Ovary (tissue), 9 donors: Measurements from ENCODE around the gene AQP2. TPM values are rescaled to one million over a fixed set of nuclear protein-coding genes. Genes with fewer than 3 reads are reported as not detected.

ENCODE experiments used
- DNase-seq, 5 donors: peaks; one replicate each; pipeline ENCODE4 v3.0.0-alpha.2; 2019 to 2020
- H3K27ac ChIP-seq, 2 donors: fragments of 200-600 bp; one replicate each; pipeline versions ENCODE4 v1.5.1 to v1.8.0; 2019 to 2022
- H3K27me3 ChIP-seq: fragments of 200-600 bp; one replicate; pipeline ENCODE4 v1.8.0; 2022
- H3K36me3 ChIP-seq: fragments of 200-600 bp; sonication (generic); one replicate; pipeline ENCODE4 v1.5.1; 2019
- H3K4me1 ChIP-seq: one replicate; pipeline ENCODE4 v1.8.1; 2013; ENCODE audit warnings: mild to moderate bottlenecking, moderate library complexity; ENCODE audit not compliant: insufficient read depth
- H3K4me3 ChIP-seq: fragments of 200-600 bp; sonication (generic); one replicate; pipeline ENCODE4 v1.5.1; 2017
- H3K9me3 ChIP-seq, 2 donors: fragments of 200-600 bp in 1 of 2; sonication (generic) in 1 of 2; one replicate each; pipeline versions ENCODE4 v1.5.1 to v1.8.1; 2013 to 2019; ENCODE audit warnings: mild to moderate bottlenecking in 1 of 2, moderate library complexity in 1 of 2
- CTCF ChIP-seq, 3 donors: fragments of 450-650 bp in 2 of 3; fragments of 200-600 bp in 1 of 3; IDR thresholded peaks; one replicate each; pipeline versions ENCODE4 v1.5.1 to v1.8.0; 2016 to 2022; ENCODE audit warnings: antibody characterized with exemption in 3 of 3, mild to moderate bottlenecking in 1 of 3
- EP300 ChIP-seq: sonication (generic); formaldehyde crosslinking; IDR thresholded peaks from one replicate; pipeline ENCODE4 v1.6.1; 2017; ENCODE audit warnings: antibody characterized with exemption
- POLR2A ChIP-seq: fragments of 450-650 bp; IDR thresholded peaks from one replicate; pipeline ENCODE4 v1.6.1; 2017; ENCODE audit warnings: antibody characterized with exemption, mild to moderate bottlenecking, moderate library complexity
- WGBS, 3 donors: extraction: QIAGEN DNeasy Blood & Tissue Kit in 1 of 3; methylation state at CpG; one replicate each; pipeline versions ENCODE4 v1.1.5 to v1.1.7; 2013 to 2017; 5-methylcytosine and 5-hydroxymethylcytosine counted together
- intact Hi-C, 4 donors: fragments of 100-400 bp; cut with DNase I; formaldehyde crosslinking; loops; one replicate each; pipeline versions ENCODE4 v1.11.0 to v1.15.1; 2022 to 2023
- polyA plus RNA-seq, 2 donors: library from polyadenylated mRNA; stranded (reverse); fragments of 200-250 nt in 1 of 2; fragments of 350-450 nt in 1 of 2; fragmentation: Illumina TruSeq in 1 of 2; extraction: RNeasy Lipid Tissue Mini Kit (QIAGEN cat#74804) in 1 of 2; gene quantifications; one replicate each; pipeline ENCODE4 v1.2.3, GENCODE V29; 2013 to 2014
- total RNA-seq, 7 donors: library from RNA; depleted of rRNA in 2 of 7; stranded (reverse); fragments of >200 nt in 2 of 7; fragmentation: NEBNext Ultra II Directional in 3 of 7; extraction: Animal tissue kit (Norgen Biotek cat#: 25700) in 3 of 7; gene quantifications; one replicate each; pipeline versions ENCODE4 v1.1.0 to v1.2.4, GENCODE V29; 2016 to 2023
- donor health status: DM: no; HTN: no; CAD: no; lungs with moderate emphysema.
- donor health status: DM: no; HTN: no; CAD: no.
- donor health status: Bipolar disorder and iron deficiency.
- donor health status: DM: yes; HTN: yes; CAD: no.
- donor health status: DM: no; HTN: no; CAD: no.
- donor health status: DM: yes; HTN: yes; CAD: no.

Gene AQP2
- total and polyA plus RNA-seq, 9 donors: 0.11 to 3.7 (median 2.1) TPM; not detected in 6

- peaks cover 3% of the 10 kb centered on the region for H3K4me1 ChIP-seq
- TF ChIP-seq EP300: no peak
- no peak for TF ChIP-seq POLR2A
- TF ChIP-seq CTCF (IDR thresholded peaks at IDR 0.05): no peak
- intact Hi-C loops: no loop called here
- H3K27ac ChIP-seq: no peak overlapping the region
- no peak overlapping the region for H3K4me3 ChIP-seq
- no peaks in the 10 kb centered on the region for H3K9me3 ChIP-seq
- 96 to 100% (median 96%) methylated on average over 3 of the region's 3 CpGs for WGBS, 3 donors
- no peaks in the 10 kb centered on the region for H3K36me3 ChIP-seq
- H3K27me3 ChIP-seq: no peaks in the 10 kb centered on the region
- no peak for DNase-seq
These were observed 8.0 kb upstream of the AQP2 start for GRCh38 chr12:49942512-49942893.

- DNase-seq: no peak
- 76 to 79% (median 77%) methylated on average over 14 of the region's 14 CpGs for WGBS, 3 donors
- H3K9me3 ChIP-seq: no peaks in the 10 kb centered on the region
These were observed 7.5 kb upstream of the AQP2 start for GRCh38 chr12:49942921-49943624.

GRCh38 chr12:49943625-49943960 lies 6.9 kb upstream of the AQP2 start:
- no peak for DNase-seq

More at GRCh38 chr12:49942921-49943624, 7.5 kb upstream of the AQP2 start:
- H3K27ac ChIP-seq: no peak overlapping the region
- intact Hi-C loops: no loop called here
- peaks cover 3% of the 10 kb centered on the region for H3K4me1 ChIP-seq
- TF ChIP-seq EP300: no peak
- no peak for TF ChIP-seq CTCF (IDR thresholded peaks at IDR 0.05)
- TF ChIP-seq POLR2A: no peak
- no peaks in the 10 kb centered on the region for H3K27me3 ChIP-seq
- no peaks in the 10 kb centered on the region for H3K36me3 ChIP-seq
- no peak overlapping the region for H3K4me3 ChIP-seq

GRCh38 chr12:49944046-49944445 lies 6.5 kb upstream of the AQP2 start:
- no peaks in the 10 kb centered on the region for H3K27me3 ChIP-seq
- no peak for DNase-seq
- H3K4me3 ChIP-seq: no peak overlapping the region
- TF ChIP-seq POLR2A: no peak
- TF ChIP-seq EP300: no peak
- no peak for TF ChIP-seq CTCF (IDR thresholded peaks at IDR 0.05)
- intact Hi-C loops: no loop called here
- no peaks in the 10 kb centered on the region for H3K36me3 ChIP-seq
- no peak overlapping the region for H3K27ac ChIP-seq
- no peaks in the 10 kb centered on the region for H3K9me3 ChIP-seq
- 92% methylated on average over 5 of the region's 5 CpGs for WGBS, 3 donors
- peaks cover 3% of the 10 kb centered on the region for H3K4me1 ChIP-seq

More at GRCh38 chr12:49943625-49943960, 6.9 kb upstream of the AQP2 start:
- WGBS, 3 donors: 63 to 92% (median 67%) methylated on average over 1 of the region's 1 CpG
- Histone ChIP-seq H3K4me1 (peaks cover 3% of the 10 kb centered on the region), H3K9me3 (no peaks in the 10 kb centered on the region), H3K36me3 (no peaks in the 10 kb centered on the region), H3K27ac (no peak overlapping the region), H3K4me3 (no peak overlapping the region), H3K27me3 (no peaks in the 10 kb centered on the region)
- TF ChIP-seq CTCF (IDR thresholded peaks at IDR 0.05): no peak
- no peak for TF ChIP-seq POLR2A
- no peak for TF ChIP-seq EP300
- intact Hi-C loops: no loop called here
